COLO829 (cell line): Measurements from ENCODE around the gene NAT8L.

Experiments used
- DNase-seq: peaks from one replicate; pipeline ENCODE4 v3.0.0; 2012; ENCODE audit warnings: low spot score

NAT8L gene

DNA sequence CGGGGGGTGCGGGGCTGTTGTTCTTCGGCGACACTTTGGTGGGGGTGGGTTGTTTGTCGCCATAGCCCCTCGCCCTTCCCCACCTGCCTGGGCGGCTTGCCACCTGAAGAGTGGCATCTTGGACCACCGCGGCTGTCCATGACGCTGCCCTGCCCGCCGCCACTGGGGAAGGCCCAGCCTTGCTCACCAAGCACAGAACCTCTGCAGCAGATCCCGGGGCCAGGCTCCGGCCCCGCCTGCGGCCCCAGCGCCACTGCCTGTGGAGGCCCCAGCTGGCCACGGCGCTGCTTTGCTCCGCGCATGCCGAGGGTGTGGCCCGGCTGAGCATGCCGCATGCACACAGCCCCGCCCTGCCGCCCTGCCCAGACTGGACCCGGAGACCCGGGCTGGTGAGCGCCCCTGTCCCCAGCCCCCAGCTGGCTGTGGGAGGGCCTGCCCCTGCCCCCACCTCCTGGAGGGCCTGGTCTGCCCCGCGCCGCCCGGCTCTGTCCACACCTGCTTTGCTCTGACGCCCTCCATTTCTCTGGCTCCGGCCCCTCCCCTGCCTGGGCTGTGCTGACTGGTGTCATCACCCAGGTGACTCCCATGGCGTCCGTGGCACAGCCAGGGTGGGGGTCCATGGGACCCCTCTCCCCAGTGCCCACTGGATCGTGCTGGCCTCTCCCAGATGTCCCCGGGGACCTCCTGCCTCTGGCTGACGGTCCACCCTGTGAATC, 5.3 kb downstream of the NAT8L start:
- DNase-seq: no peak

GRCh38 chr4:2065106-2065930, 6.2 kb downstream of the NAT8L start:
- no peak for DNase-seq

DNA sequence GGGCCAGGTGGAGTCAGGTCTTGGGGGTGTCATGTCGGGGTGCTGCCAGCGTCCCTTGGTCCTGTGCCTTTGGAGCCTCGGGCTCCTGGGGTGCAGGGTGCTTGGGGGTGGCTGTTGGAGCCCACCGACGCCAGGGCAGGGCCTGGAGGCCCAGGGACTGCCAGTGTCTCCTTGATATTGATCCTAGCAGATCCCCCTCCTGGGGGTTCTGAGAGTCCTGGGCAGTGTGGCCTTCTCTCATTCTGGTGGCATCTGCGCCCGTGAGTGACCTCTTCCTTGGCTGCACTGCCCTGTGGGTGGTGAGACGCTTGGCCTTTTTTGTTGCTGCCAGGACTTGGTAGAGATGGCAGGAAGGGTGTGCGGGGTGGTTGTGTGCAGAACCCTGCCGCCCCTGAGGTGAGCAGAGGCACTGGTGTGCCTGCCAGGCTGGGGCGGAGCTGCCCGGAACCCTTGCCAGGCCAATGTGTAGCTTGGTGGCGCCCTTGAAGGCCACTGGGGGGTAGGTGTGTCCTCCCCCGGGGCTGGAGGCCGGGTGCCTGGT, 7.0 kb downstream of the NAT8L start:
- no peak for DNase-seq

GRCh38 chr4:2066571-2067445, 7.7 kb downstream of the NAT8L start:
- no peak for DNase-seq

- no peak for DNase-seq
Measured at GRCh38 chr4:2067446-2068197, 8.5 kb downstream of the NAT8L start.

DNA sequence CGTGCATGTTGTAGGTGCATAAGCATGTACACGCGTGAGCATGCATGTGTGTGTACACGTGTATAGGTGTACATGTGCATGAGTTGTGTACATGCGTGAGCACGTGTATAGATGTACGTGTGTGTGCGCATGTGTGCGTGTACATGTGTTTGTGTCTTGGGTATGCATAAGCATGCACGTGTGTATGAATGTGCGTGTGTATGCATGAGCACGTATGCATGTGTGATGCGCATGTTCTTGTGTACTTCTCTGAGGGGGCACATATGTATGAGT, 9.0 kb downstream of the NAT8L start:
- DNase-seq: no peak

- DNase-seq: no peak
Measured at GRCh38 chr4:2068566-2068965, 9.4 kb downstream of the NAT8L start.

DNA sequence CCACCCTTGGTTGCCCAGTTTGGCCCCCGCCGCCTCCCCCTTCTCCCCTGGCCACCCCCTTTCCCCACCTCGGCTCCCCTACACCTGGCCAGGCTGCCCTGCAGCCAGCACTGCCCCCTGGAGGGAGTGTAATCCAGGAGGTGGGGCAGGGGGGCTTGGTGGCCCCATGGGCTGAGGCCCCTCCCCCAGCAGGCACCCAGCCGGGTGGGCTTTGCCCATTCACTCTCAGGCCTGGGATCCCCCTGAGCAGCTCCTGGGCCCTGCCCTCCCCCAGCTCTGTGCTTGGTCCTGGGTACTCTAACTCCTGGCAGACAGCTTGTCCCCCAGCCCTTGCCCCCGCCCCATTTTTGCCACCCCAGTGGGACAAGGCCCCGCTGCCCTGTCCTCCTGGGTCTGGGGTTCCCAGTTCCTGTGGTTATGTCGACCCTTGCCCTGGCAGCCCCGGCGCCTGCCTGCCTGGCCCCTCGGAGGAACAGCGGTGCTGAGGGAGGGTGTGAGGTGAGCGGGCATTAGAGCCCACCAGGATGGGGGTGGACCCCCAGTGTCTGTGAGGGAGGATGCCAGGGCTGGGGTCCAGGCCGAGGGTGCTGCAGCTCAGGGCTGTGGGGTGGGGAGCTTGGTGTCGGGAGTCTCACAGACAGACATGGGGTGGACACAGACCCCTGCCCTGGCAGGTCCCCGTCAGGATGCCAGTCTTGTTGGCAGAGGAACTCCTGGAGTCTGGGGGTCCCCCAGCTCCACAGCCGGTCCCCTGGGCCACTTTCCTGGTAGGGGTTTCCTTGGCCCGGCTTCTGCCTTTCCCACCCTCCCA, 10.2 kb downstream of the NAT8L start:
- no peak for DNase-seq

DNA sequence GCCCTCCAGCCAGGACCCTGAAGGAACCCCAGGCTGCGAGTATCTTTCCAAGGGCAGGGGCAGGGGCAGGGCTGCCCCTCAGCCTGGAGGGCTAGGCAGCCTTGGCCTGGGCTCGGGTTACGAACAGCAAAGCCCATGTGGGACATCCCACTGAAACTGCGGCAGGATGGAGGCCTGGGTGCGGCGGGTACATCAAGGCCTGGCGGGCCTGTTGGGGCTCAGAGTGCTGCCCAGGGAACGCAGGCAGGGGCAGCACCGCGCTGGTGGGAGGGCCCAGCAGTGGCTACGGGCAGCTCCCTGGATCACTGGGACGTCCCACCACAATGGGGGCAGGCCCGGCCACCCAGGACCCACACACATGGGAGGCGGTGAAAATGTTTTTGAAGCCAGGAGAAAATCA, 10.9 kb downstream of the NAT8L start:
- no peak for DNase-seq

DNA sequence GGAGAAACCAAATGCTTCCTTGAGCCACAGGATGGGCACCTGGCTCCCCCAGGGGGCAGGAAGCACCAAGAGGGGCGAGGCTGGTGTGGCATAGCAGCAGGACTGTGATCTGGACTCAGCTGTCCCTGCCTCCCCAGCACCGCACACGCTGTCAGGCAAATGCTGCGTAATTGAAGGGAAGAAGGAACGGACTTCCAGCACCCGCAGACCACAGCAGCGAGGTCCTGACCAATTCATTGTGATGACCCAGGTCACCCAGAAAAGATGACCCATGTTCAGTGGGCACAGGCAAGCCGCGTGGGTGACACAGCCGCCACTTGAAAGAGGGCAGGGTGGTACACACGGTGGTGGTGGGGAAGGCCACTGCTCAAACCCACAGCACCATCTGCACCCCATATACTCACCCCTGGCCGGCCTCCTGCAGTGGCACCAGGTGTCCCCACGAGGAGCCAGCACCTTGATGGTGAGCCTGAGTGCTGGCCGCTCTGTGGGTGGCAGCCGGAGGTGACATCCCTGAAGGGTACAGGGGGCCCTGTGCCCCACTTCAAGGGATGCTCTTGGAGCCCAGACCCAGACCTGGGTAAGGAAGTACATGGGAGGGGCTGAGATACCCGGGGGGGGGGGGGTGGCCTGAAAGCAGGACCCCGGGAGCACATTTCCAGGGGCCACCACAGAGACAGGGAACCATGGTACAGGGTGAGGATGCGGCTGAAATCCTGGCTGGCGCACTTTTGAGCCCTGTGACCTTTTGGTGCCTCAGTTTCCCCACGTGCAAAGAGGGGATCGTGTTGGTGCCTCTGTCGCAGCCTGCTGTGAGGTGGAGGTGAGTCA, 11.5 kb downstream of the NAT8L start:
- no peak for DNase-seq

GRCh38 chr4:2071252-2071911, 12.3 kb downstream of the NAT8L start:
- DNase-seq: no peak

DNA sequence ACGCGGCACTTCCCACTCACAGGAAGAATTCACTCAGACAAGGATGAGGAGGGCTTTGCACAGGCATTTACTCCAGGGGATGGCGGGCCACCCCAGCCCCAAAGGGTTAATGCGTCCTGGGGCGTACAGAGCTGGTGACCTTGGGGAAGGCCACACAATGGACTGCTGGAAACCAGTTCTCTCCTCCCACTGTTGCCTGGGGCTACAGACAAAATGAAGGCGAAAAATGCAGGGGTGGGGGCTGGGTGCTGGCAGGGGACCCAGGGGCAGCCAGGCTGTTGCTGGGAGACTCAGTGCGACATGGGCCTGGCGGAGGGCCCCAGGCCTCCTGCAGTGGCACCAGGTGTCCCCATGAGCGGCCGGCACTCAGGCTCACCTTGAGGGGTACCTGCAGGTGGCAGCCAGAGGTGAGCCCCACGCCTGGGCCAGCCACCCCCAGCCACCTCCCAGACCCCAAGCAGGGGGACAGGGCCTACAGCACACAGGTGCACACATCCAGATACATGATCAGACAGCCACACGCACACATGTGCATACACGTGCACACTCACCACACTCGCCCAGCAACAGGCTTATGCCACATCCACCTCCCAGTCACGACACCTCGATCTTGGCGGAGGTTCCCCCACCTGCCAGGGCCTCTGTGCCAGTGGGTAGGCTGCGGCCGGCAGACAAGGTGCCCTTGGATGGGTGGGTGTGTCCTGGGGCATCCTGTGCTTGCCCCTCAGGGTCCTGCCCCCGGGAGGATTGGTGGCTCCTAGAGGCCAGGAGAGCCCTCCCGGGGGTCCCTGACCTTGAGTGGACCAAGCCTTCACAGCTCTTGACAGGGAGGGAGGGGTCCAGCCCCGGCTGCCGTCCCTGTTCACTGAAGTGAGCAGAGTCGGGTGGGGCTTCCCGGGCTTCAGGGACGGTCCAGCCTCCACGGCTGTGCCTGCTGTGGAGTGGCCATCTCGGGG, 13.1 kb downstream of the NAT8L start:
- DNase-seq: no peak

GRCh38 chr4:2072971-2073807, 14.1 kb downstream of the NAT8L start:
- DNase-seq: no peak

DNA sequence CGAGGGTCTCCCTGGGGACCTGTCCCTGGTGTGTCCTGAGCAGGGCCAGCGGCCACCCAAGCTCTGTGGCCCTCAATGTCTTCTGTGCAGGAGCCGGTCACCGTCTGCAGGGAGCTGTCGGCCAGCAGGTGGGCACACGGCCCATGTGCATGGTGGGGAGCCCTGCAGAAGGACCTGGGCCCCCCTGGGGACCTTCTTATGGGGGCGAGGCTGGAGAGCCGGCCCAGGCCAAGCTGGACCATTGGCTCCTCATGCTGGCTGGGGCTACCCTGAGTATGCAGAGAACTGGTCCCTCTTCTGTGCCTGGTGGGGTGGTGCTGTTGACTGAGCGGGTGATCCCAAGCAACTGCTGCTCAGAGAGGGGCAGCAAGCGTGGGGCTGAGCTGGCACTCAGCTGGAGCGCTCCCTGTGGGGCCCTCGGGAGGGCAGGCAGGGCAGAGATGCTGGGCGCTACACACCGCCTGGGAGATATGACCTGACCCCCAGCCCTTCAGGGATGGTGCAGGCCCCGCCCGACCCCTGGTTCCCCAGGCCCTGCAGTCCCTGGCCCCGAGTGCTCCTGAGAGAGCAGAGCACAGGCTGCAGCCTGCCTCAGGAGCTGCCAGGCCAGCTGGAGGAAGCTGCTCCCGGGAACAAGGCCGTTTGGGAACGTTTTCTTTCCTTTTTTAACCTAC, 14.8 kb downstream of the NAT8L start:
- no peak for DNase-seq

DNA sequence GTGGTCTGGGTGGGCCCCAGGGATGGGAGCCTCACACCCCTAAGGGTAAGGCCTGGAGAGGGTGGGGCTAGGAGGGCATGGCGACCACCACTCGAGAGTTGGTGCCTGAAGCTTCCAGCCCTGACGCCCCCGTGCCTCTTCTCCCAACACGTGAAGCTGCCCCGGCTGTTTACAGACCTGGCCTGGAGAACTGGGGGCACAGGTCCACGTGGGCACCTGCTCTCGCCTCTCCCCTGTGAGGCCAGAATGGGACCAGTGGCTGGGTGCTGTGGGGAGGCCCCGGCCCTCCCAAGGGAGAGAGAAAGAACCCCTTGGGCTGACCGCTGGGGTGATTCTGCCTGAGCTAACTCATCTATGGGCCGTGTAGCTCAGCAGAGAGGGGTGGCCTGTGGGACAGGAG, 15.5 kb downstream of the NAT8L start:
- DNase-seq: no peak

- no peak for DNase-seq
Measured at GRCh38 chr4:2075171-2075986, 16.3 kb downstream of the NAT8L start.
